KMS-11 (cell line): Measurements from ENCODE around the gene HAUS2.
A peak's percentile ranks its signal among the peaks of the same experiment; 100 is the strongest.

Experiments
- H2AFZ ChIP-seq: fragments of 200-600 bp; sonication (generic); 2 replicates; pipeline ENCODE4 v1.6.1; 2016; ENCODE audit warnings: antibody characterized with exemption, mixed run types, low read depth
- H3K27ac ChIP-seq: fragments of 200-600 bp; sonication (generic); 2 replicates; pipeline ENCODE4 v1.6.1; 2016; ENCODE audit warnings: mild to moderate bottlenecking, mixed run types
- H3K27me3 ChIP-seq: fragments of 200-600 bp; sonication (generic); 2 replicates; pipeline ENCODE4 v1.6.1; 2017; ENCODE audit warnings: mild to moderate bottlenecking, low read depth, mixed run types, moderate library complexity; ENCODE audit not compliant: insufficient read depth
- H3K36me3 ChIP-seq: fragments of 200-600 bp; sonication (generic); 2 replicates; pipeline ENCODE4 v1.6.1; 2017; ENCODE audit warnings: mild to moderate bottlenecking, mixed run types; ENCODE audit not compliant: insufficient read depth
- H3K4me1 ChIP-seq: fragments of 200-600 bp; sonication (generic); 2 replicates; pipeline ENCODE4 v1.6.1; 2016; ENCODE audit warnings: mild to moderate bottlenecking, low read depth, mixed run types; ENCODE audit not compliant: poor library complexity, severe bottlenecking
- H3K4me2 ChIP-seq: fragments of 200-600 bp; sonication (generic); 2 replicates; pipeline ENCODE4 v1.7.0; 2016; ENCODE audit warnings: mild to moderate bottlenecking, mixed run types
- H3K4me3 ChIP-seq: fragments of 200-600 bp; sonication (generic); IDR thresholded peaks from 2 replicates; pipeline ENCODE4 v1.6.1; 2017; ENCODE audit warnings: low read depth, low read length, mixed read lengths; ENCODE audit not compliant: insufficient read depth
- H3K79me2 ChIP-seq: fragments of 200-600 bp; sonication (generic); 2 replicates; pipeline ENCODE4 v1.6.1; 2016; ENCODE audit warnings: low read depth, mixed run types; ENCODE audit not compliant: insufficient read depth
- H3K9ac ChIP-seq: fragments of 200-600 bp; sonication (generic); 2 replicates; pipeline ENCODE4 v1.6.1; 2016; ENCODE audit warnings: mild to moderate bottlenecking, mixed run types
- H4K20me1 ChIP-seq: fragments of 200-600 bp; sonication (generic); 2 replicates; pipeline ENCODE4 v1.6.1; 2016; ENCODE audit warnings: mild to moderate bottlenecking, mixed run types; ENCODE audit not compliant: insufficient read depth
- CTCF ChIP-seq: fragments of 200-600 bp; sonication (generic); conservative IDR thresholded peaks from 2 replicates; pipeline ENCODE4 v1.6.1; 2017; ENCODE audit warnings: low read depth, mild to moderate bottlenecking, antibody characterized with exemption, low read length, moderate library complexity, mixed read lengths

The HAUS2 gene

GRCh38 chr15:42581272-42581730 lies 32.7 kb downstream of the HAUS2 start:
- peak overlapping the region; percentile 97 for H3K4me2 ChIP-seq
- no peaks in the 10 kb centered on the region for H3K27me3 ChIP-seq
- peaks cover 67% of the 10 kb centered on the region for H3K4me1 ChIP-seq
- H2AFZ ChIP-seq: peak overlapping the region; percentile 42; the same call in 1 of the 2 replicates
- peaks cover 44% of the 10 kb centered on the region; the same call in 1 of the 2 replicates for H3K79me2 ChIP-seq
- no peaks in the 10 kb centered on the region for H4K20me1 ChIP-seq
- no peak for TF ChIP-seq CTCF
- peak overlapping the region; percentile 19; the same call in 1 of the 2 replicates for H3K9ac ChIP-seq
- H3K36me3 ChIP-seq: no peaks in the 10 kb centered on the region; the same call in 1 of the 2 replicates
- H3K27ac ChIP-seq: no peak overlapping the region
- H3K4me3 ChIP-seq: no peak overlapping the region

GRCh38 chr15:42582569-42583375 lies 34.1 kb downstream of the HAUS2 start:
- peaks cover 52% of the 10 kb centered on the region for H3K4me1 ChIP-seq
- no peak overlapping the region for H2AFZ ChIP-seq
- H3K79me2 ChIP-seq: peaks cover 30% of the 10 kb centered on the region; the same call in 1 of the 2 replicates
- no peaks in the 10 kb centered on the region for H3K27me3 ChIP-seq
- no peak overlapping the region for H3K4me3 ChIP-seq
- H3K27ac ChIP-seq: no peak overlapping the region
- no peaks in the 10 kb centered on the region; the same call in 1 of the 2 replicates for H3K36me3 ChIP-seq
- no peak overlapping the region for H3K9ac ChIP-seq
- H4K20me1 ChIP-seq: no peaks in the 10 kb centered on the region
- H3K4me2 ChIP-seq: no peak overlapping the region
- TF ChIP-seq CTCF: no peak

DNA sequence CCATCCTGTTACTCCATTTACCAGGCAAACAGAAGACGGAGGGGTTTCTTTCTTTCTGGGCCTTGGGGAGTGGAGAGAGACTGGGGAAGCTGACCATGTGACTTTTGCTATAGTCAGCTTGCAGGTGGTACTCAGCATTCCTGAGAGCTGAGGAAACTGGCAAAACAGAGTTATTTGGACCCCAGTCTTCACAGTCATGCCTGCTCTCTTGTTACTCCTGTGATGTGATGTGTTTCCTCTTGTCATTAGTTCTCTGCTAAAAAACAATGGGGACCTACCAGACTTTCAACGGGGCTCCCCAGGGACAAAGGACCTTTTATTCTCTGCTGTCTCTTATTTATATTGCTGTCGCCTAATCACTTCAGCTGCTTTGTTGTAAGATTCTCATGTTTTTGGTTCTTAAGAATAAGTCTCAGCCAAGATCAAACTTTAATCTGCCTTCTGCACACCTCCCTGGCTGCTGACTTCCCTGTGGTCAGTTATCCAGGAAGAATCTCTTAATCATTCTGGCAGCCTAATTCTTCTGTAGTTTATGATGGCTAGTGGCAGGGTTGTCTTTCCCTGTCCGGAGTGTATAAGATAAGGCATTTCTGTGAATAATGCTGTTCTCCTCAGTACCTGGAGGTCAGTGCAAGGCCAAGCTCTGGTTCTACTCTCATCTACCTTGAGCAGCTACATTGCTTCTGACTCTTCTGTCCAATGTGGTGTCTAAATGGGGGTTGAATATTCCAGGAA lies 35.6 kb downstream of the HAUS2 start:
- TF ChIP-seq CTCF: no peak
- H3K9ac ChIP-seq: no peak overlapping the region
- no peaks in the 10 kb centered on the region for H4K20me1 ChIP-seq
- no peak overlapping the region for H3K4me3 ChIP-seq
- H3K27me3 ChIP-seq: no peaks in the 10 kb centered on the region
- no peaks in the 10 kb centered on the region; the same call in 1 of the 2 replicates for H3K36me3 ChIP-seq
- peaks cover 38% of the 10 kb centered on the region for H3K4me1 ChIP-seq
- peaks cover 16% of the 10 kb centered on the region; the same call in 1 of the 2 replicates for H3K79me2 ChIP-seq
- no peak overlapping the region for H2AFZ ChIP-seq
- no peak overlapping the region for H3K27ac ChIP-seq
- no peak overlapping the region for H3K4me2 ChIP-seq

- no peak for TF ChIP-seq CTCF
- Histone ChIP-seq H3K9ac (no peak overlapping the region), H3K79me2 (no peaks in the 10 kb centered on the region; the same call in 1 of the 2 replicates), H3K4me3 (no peak overlapping the region), H3K36me3 (no peaks in the 10 kb centered on the region; the same call in 1 of the 2 replicates), H4K20me1 (no peaks in the 10 kb centered on the region), H3K4me1 (peaks cover 5% of the 10 kb centered on the region), H3K27me3 (no peaks in the 10 kb centered on the region), H2AFZ (no peak overlapping the region), H3K27ac (no peak overlapping the region), H3K4me2 (no peak overlapping the region)
These were observed 42.1 kb downstream of the HAUS2 start for GRCh38 chr15:42590619-42591237.
